A549 treated with Mapracorat at 1 μM for 4 hours (cell line): ENCODE results near the gene NUDT16. TPM values are rescaled to one million over a fixed set of nuclear protein-coding genes. Genes with fewer than 3 reads are reported as not detected.

Experiments used
- total RNA-seq: library from RNA; stranded (reverse); fragments of 200-300 nt; extraction: Qiagen RNA extraction; gene quantifications from 5 replicates; pipeline ENCODE4 v1.2.3, GENCODE V29; 2022

NUDT16 gene
- 8.5 to 10.1 TPM (median 9.2 TPM) in 5 replicates for total RNA-seq

DNA sequence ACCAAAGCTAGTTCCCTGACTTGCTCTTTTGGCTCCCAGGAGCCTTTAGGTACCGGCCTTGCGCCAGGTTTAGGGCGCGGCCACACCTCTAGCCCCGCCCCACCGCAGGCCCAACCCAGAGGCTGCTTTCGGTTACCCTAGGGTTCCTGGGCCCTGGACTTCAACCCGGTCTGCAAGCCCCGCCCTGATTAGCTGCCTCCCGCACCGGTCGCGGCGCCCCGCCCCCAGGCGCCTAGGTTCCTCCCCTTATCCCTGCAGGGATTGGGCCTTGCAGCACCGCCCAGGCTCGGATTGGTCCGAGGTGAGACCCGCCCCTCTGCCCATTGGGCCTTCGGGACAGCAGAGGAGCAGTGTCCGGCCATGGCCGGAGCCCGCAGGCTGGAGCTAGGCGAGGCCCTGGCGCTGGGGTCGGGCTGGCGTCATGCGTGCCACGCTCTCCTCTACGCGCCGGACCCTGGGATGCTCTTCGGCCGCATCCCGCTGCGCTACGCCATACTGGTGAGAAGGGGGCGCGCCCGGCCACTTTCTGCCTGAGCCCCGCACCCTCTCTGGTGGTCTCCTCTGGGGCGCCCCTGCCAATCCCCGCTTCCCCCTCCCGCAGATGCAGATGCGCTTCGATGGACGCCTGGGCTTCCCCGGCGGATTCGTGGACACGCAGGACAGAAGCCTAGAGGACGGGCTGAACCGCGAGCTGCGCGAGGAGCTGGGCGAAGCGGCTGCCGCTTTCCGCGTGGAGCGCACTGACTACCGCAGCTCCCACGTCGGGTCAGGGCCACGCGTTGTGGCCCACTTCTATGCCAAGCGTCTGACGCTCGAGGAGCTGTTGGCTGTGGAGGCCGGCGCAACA is at the start of gene NUDT16:
TSS of gene NUDT16 (plus strand) at position 330 of the 847 bp plus-strand sequence. CDS start at position 361, 31 bp downstream.

Other genes starting within 250 kb of the NUDT16 start
- gene MRPL3, start 121.2 kb downstream of the NUDT16 start, total RNA-seq = 93.1 to 107 TPM (median 95.8 TPM) in 5 replicates